HepG2 (cell line): ENCODE data around the gene DNMT3B. TPM values are rescaled to one million over a fixed set of nuclear protein-coding genes. Genes with fewer than 3 reads are reported as not detected.

Experiments used
- ATF7 ChIP-seq, 2 experiments: fragments of 450-650 bp in 1 of 2; sonication (generic) in 1 of 2; formaldehyde crosslinking in 1 of 2; IDR thresholded peaks; 2 replicates each; pipeline versions ENCODE4 v1.4.0 to v1.6.1; 2016 to 2020; ENCODE audit warnings: antibody characterized with exemption in 1 of 2, mild to moderate bottlenecking in 1 of 2, missing genetic modification reagents in 1 of 2
- DMTF1 ChIP-seq: sonication (generic); formaldehyde crosslinking; IDR thresholded peaks from 2 replicates; pipeline ENCODE4 v1.4.0; 2020; ENCODE audit warnings: mild to moderate bottlenecking, missing genetic modification reagents
- ETV6 ChIP-seq: sonication (generic); formaldehyde crosslinking; conservative IDR thresholded peaks from 2 replicates; pipeline ENCODE4 v1.4.0; 2020; ENCODE audit warnings: missing genetic modification reagents
- JARID2 ChIP-seq: sonication (generic); formaldehyde crosslinking; IDR thresholded peaks from 2 replicates; pipeline ENCODE4 v1.8.1; 2023; ENCODE audit warnings: missing genetic modification reagents, inconsistent platforms; ENCODE audit not compliant: insufficient replicate concordance
- PCBP2 ChIP-seq: fragments of 200-400 bp; formaldehyde crosslinking; optimal IDR thresholded peaks from 2 replicates; pipeline ENCODE3; 2018; ENCODE audit warnings: low read length, low read depth; ENCODE audit not compliant: poor library complexity, severe bottlenecking
- PHF8 ChIP-seq: sonication (generic); formaldehyde crosslinking; IDR thresholded peaks from 2 replicates; pipeline ENCODE4 v1.5.0; 2020; ENCODE audit warnings: missing genetic modification reagents
- RFX5 ChIP-seq: IDR thresholded peaks from 2 replicates; pipeline ENCODE4 v1.6.1; 2011; ENCODE audit warnings: low read depth, low read length, improper control_type of control experiment
- SRSF1 ChIP-seq: fragments of 200-400 bp; formaldehyde crosslinking; optimal IDR thresholded peaks from 2 replicates; pipeline ENCODE3; 2017; ENCODE audit warnings: mild to moderate bottlenecking, low read depth, low read length, moderate library complexity
- TEAD2 ChIP-seq: sonication (generic); formaldehyde crosslinking; IDR thresholded peaks from 2 replicates; pipeline ENCODE4 v1.9.0; 2021; ENCODE audit warnings: missing genetic modification reagents
- ZNF235 ChIP-seq: sonication (generic); formaldehyde crosslinking; IDR thresholded peaks from 2 replicates; pipeline ENCODE4 v1.8.1; 2023; ENCODE audit warnings: mild to moderate bottlenecking, missing genetic modification reagents, borderline replicate concordance
- ZNF350 ChIP-seq: sonication (generic); formaldehyde crosslinking; IDR thresholded peaks from 2 replicates; pipeline ENCODE4 v1.4.0; 2020; ENCODE audit warnings: mild to moderate bottlenecking, low read depth, missing genetic modification reagents, borderline replicate concordance
- ZNF530 ChIP-seq: sonication (generic); formaldehyde crosslinking; IDR thresholded peaks from 2 replicates; pipeline ENCODE4 v1.5.0; 2020; ENCODE audit warnings: low read depth, mild to moderate bottlenecking, missing genetic modification reagents
- ZNF629 ChIP-seq: sonication (generic); formaldehyde crosslinking; conservative IDR thresholded peaks from 2 replicates; pipeline ENCODE4 v1.5.0; 2020; ENCODE audit warnings: missing genetic modification reagents
- ZNF670 ChIP-seq: sonication (generic); formaldehyde crosslinking; IDR thresholded peaks from 2 replicates; pipeline ENCODE4 v1.8.0; 2022; ENCODE audit warnings: mild to moderate bottlenecking, missing genetic modification reagents, borderline replicate concordance
- ZNF761 ChIP-seq: sonication (generic); formaldehyde crosslinking; conservative IDR thresholded peaks from 2 replicates; pipeline ENCODE4 v1.4.0; 2020; ENCODE audit warnings: mild to moderate bottlenecking, missing genetic modification reagents
- ZNF776 ChIP-seq: sonication (generic); formaldehyde crosslinking; IDR thresholded peaks from 2 replicates; pipeline ENCODE4 v1.4.0; 2020; ENCODE audit warnings: mild to moderate bottlenecking, missing genetic modification reagents
- polyA plus RNA-seq, 8 experiments: library from polyadenylated mRNA; depleted of rRNA in 3 of 8; stranded (reverse) in 7 of 8; unstranded in 1 of 8; fragments of >200 nt; fragmentation: Illumina TruSeq in 4 of 8; extraction: Trizol in 4 of 8; gene quantifications; 2 replicates each; pipeline versions ENCODE4 v1.2.1 to v1.2.3, GENCODE V29; 2011 to 2016; ENCODE audit warnings: low read depth in 4 of 8, missing spikeins in 1 of 8, mixed read lengths in 1 of 8; ENCODE audit not compliant: insufficient read depth in 1 of 8
- total RNA-seq, 5 experiments: library from RNA; depleted of rRNA; stranded (reverse); fragments of >200 nt; fragmentation: Illumina TruSeq; extraction: Trizol; gene quantifications; 2 replicates each; pipeline ENCODE4 v1.2.3, GENCODE V29; 2016; ENCODE audit warnings: low read depth in 1 of 5
- TF ChIP-seq, protein P1 (sequence below): sonication (generic); formaldehyde crosslinking; IDR thresholded peaks from 2 replicates; pipeline ENCODE4 v1.4.0; 2020; ENCODE audit warnings: mild to moderate bottlenecking, missing genetic modification reagents
- TF ChIP-seq, protein P2 (sequence below): sonication (generic); formaldehyde crosslinking; IDR thresholded peaks from 2 replicates; pipeline ENCODE4 v1.4.0; 2020; ENCODE audit warnings: missing genetic modification reagents
- TF ChIP-seq, protein P3 (sequence below): sonication (generic); formaldehyde crosslinking; IDR thresholded peaks from 2 replicates; pipeline ENCODE4 v1.5.0; 2020; ENCODE audit warnings: mild to moderate bottlenecking, missing genetic modification reagents, borderline replicate concordance

The DNMT3B gene
- total and polyA plus RNA-seq, 2 of the 13 experiments (the other 11 are each of a cell fraction or from before 2014, with no cell fraction given), result 3.8 to 13.9 TPM

DNA sequence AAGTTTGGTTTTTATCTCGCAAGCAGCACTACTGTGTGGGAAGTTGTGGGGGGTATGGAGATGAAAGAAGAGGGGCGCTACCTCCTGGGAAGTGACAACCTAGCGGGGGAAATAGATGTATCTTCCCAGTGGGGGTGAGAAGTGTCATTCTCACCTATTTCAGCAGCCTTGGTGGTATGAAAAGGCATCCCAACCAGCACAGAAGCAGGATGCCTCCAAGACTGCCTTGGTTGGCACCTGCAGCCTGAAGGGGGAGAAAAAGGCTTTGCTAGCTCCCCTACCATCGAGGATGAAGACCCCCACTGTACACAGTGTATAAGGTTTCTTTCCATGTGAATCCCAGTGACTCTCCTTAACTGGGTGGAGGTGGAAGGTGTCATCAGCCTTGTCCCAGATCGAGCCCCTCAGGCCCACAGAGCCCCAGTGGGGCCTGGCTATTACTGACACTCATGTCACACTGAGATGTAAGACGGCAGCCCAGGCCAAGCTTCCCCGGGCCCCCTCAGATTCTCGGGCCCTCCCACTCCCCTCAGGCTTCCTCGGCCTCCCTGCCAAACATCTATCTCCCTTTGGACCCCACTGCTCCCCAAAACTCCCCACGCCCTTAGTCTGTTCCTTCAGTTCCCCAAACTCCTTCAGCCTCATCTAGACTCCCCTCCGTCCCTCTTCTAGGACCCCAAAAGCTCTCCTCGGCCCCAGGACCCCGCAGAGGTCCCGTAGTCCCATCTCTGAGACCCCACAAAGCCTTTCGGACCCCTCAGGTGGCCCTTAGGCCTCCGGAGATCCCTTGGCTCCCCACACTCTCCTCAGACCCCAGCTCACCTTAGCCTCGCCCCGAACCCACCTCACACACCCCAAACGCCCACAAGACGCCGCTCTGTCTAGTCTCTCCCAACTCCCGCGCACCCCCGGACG, 19.6 kb upstream of the DNMT3B start (continued):
- no peak for TF ChIP-seq ZNF670
- no peak; the same call in 1 of the 2 replicates for TF ChIP-seq ZNF350 (CRISPR knock-in tag)
- no peak for TF ChIP-seq ZNF776 (CRISPR knock-in tag)
- TF ChIP-seq, protein P1, sequence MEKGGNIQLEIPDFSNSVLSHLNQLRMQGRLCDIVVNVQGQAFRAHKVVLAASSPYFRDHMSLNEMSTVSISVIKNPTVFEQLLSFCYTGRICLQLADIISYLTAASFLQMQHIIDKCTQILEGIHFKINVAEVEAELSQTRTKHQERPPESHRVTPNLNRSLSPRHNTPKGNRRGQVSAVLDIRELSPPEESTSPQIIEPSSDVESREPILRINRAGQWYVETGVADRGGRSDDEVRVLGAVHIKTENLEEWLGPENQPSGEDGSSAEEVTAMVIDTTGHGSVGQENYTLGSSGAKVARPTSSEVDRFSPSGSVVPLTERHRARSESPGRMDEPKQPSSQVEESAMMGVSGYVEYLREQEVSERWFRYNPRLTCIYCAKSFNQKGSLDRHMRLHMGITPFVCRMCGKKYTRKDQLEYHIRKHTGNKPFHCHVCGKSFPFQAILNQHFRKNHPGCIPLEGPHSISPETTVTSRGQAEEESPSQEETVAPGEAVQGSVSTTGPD (CRISPR knock-in tag), result no peak
- no peak for TF ChIP-seq ETV6 (CRISPR knock-in tag)
- no peak for TF ChIP-seq ZNF235
- no peak for TF ChIP-seq ATF7 (IDR thresholded peaks at IDR 0.05)
- 0 out of 2 replicates have a peak, but pooled peaks have one; percentile 1 for TF ChIP-seq ATF7 (CRISPR knock-in tag; IDR thresholded peaks at IDR 0.05)
- no peak for TF ChIP-seq TEAD2
- TF ChIP-seq PCBP2, result peak; percentile 41
- TF ChIP-seq JARID2 (CRISPR knock-in tag), result no peak
- TF ChIP-seq SRSF1, result no peak
- no peak for TF ChIP-seq RFX5
- TF ChIP-seq PHF8 (CRISPR knock-in tag), result no peak
- TF ChIP-seq, protein P2, sequence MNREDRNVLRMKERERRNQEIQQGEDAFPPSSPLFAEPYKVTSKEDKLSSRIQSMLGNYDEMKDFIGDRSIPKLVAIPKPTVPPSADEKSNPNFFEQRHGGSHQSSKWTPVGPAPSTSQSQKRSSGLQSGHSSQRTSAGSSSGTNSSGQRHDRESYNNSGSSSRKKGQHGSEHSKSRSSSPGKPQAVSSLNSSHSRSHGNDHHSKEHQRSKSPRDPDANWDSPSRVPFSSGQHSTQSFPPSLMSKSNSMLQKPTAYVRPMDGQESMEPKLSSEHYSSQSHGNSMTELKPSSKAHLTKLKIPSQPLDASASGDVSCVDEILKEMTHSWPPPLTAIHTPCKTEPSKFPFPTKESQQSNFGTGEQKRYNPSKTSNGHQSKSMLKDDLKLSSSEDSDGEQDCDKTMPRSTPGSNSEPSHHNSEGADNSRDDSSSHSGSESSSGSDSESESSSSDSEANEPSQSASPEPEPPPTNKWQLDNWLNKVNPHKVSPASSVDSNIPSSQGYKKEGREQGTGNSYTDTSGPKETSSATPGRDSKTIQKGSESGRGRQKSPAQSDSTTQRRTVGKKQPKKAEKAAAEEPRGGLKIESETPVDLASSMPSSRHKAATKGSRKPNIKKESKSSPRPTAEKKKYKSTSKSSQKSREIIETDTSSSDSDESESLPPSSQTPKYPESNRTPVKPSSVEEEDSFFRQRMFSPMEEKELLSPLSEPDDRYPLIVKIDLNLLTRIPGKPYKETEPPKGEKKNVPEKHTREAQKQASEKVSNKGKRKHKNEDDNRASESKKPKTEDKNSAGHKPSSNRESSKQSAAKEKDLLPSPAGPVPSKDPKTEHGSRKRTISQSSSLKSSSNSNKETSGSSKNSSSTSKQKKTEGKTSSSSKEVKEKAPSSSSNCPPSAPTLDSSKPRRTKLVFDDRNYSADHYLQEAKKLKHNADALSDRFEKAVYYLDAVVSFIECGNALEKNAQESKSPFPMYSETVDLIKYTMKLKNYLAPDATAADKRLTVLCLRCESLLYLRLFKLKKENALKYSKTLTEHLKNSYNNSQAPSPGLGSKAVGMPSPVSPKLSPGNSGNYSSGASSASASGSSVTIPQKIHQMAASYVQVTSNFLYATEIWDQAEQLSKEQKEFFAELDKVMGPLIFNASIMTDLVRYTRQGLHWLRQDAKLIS (CRISPR knock-in tag), result 0 out of 2 replicates have a peak, but pooled peaks have one; percentile 29
- TF ChIP-seq, protein P3, sequence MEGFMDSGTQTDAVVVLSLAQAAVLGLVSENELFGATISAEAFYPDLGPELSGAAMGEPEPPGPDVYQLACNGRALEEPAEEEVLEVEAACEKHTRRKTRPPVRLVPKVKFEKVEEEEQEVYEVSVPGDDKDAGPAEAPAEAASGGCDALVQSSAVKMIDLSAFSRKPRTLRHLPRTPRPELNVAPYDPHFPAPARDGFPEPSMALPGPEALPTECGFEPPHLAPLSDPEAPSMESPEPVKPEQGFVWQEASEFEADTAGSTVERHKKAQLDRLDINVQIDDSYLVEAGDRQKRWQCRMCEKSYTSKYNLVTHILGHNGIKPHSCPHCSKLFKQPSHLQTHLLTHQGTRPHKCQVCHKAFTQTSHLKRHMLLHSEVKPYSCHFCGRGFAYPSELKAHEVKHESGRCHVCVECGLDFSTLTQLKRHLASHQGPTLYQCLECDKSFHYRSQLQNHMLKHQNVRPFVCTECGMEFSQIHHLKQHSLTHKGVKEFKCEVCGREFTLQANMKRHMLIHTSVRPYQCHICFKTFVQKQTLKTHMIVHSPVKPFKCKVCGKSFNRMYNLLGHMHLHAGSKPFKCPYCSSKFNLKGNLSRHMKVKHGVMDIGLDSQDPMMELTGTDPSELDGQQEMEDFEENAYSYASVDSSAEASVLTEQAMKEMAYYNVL (CRISPR knock-in tag), result no peak
- TF ChIP-seq ZNF629, result no peak
- no peak for TF ChIP-seq DMTF1
- TF ChIP-seq ZNF530 (CRISPR knock-in tag), result no peak
- TF ChIP-seq ZNF761 (CRISPR knock-in tag), result no peak
